Breast epithelium (tissue), 4 donors: ENCODE data around the gene POP7. TPM values are rescaled to one million over a fixed set of nuclear protein-coding genes. Genes with fewer than 3 reads are reported as not detected.

Source experiments
- DNase-seq, 2 donors: peaks; one replicate each; pipeline ENCODE4 v3.0.0-alpha.2; 2019; ENCODE audit warnings: low spot score in 2 of 2
- H3K27ac ChIP-seq, 2 donors: fragments of 200-600 bp; sonication (generic) in 1 of 2; one replicate each; pipeline ENCODE4 v1.5.1; 2016 to 2019; ENCODE audit warnings: mild to moderate bottlenecking in 1 of 2
- H3K27me3 ChIP-seq, 2 donors: fragments of 200-600 bp; sonication (generic) in 1 of 2; one replicate each; pipeline versions ENCODE4 v1.5.1 to v1.6.0; 2017 to 2019; ENCODE audit warnings: control low read depth in 1 of 2, mild to moderate bottlenecking in 1 of 2
- H3K36me3 ChIP-seq: fragments of 200-600 bp; one replicate; pipeline ENCODE4 v1.5.1; 2019
- H3K4me1 ChIP-seq, 2 donors: fragments of 200-600 bp; sonication (generic); one replicate each; pipeline ENCODE4 v1.5.1; 2016 to 2019; ENCODE audit warnings: control low read depth in 1 of 2
- H3K4me3 ChIP-seq, 3 donors: fragments of 200-600 bp; sonication (generic); 1 replicate in 2 of 3; 2 replicates in 1 of 3; pipeline ENCODE4 v1.5.1; 2016 to 2019; ENCODE audit warnings: mild to moderate bottlenecking in 3 of 3, moderate library complexity in 2 of 3
- H3K9me3 ChIP-seq, 2 donors: fragments of 200-600 bp; sonication (generic) in 1 of 2; one replicate each; pipeline ENCODE4 v1.5.1; 2016 to 2019; ENCODE audit warnings: control low read depth in 1 of 2
- CTCF ChIP-seq, 3 donors: fragments of 450-650 bp; IDR thresholded peaks; one replicate each; pipeline ENCODE4 v1.5.1; 2016 to 2017; ENCODE audit warnings: antibody characterized with exemption in 3 of 3, mild to moderate bottlenecking in 3 of 3, moderate library complexity in 3 of 3
- POLR2A ChIP-seq: fragments of 450-650 bp; IDR thresholded peaks from one replicate; pipeline ENCODE4 v1.6.1; 2016; ENCODE audit warnings: antibody characterized with exemption, mild to moderate bottlenecking, moderate library complexity
- POLR2AphosphoS5 ChIP-seq, 3 donors: sonication (generic); formaldehyde crosslinking; IDR thresholded peaks; one replicate each; pipeline ENCODE4 v1.6.1; 2017; ENCODE audit warnings: antibody characterized with exemption in 3 of 3
- intact Hi-C: fragments of 100-400 bp; cut with DNase I; formaldehyde crosslinking; loops from one replicate; pipeline ENCODE4 v1.15.1; 2023; ENCODE audit warnings: low total_unique reads
- total RNA-seq, 3 donors: library from RNA; depleted of rRNA; stranded (reverse); fragments of >200 nt; gene quantifications; one replicate each; pipeline ENCODE4 v1.1.0, GENCODE V29; 2016

POP7 gene
- total RNA-seq, 3 donors from 2014 or later: 25.8 to 28.2 (median 27.4) TPM

- DNase-seq: no peak
- H3K27ac ChIP-seq: no peak overlapping the region
- intact Hi-C loops: no loop called here
Measured at GRCh38 chr7:100730136-100730800, 24.3 kb downstream of the POP7 start.

GRCh38 chr7:100731937-100732636 is 26.2 kb downstream of the POP7 start:
- TF ChIP-seq POLR2AphosphoS5 (IDR thresholded peaks at IDR 0.05) (no peak), POLR2A (no peak), CTCF (IDR thresholded peaks at IDR 0.05) (no peak)
- Histone ChIP-seq H3K27me3 (no peaks in the 10 kb centered on the region), H3K36me3 (no peaks in the 10 kb centered on the region), H3K27ac (no peak overlapping the region), H3K9me3 (no peaks in the 10 kb centered on the region), H3K4me3 (no peak overlapping the region), H3K4me1 (no peaks in the 10 kb centered on the region)
- intact Hi-C loops: no loop called here
- no peak for DNase-seq

More at GRCh38 chr7:100730136-100730800, 24.3 kb downstream of the POP7 start:
- H3K4me3 ChIP-seq: no peak overlapping the region
- no peaks in the 10 kb centered on the region for H3K4me1 ChIP-seq
- no peaks in the 10 kb centered on the region for H3K27me3 ChIP-seq
- TF ChIP-seq CTCF (IDR thresholded peaks at IDR 0.05): no peak
- no peak for TF ChIP-seq POLR2AphosphoS5 (IDR thresholded peaks at IDR 0.05)
- TF ChIP-seq POLR2A: no peak
- H3K36me3 ChIP-seq: no peaks in the 10 kb centered on the region
- H3K9me3 ChIP-seq: no peaks in the 10 kb centered on the region

GRCh38 chr7:100735730-100736129 is 29.8 kb downstream of the POP7 start:
- no peaks in the 10 kb centered on the region for H3K36me3 ChIP-seq
- no peak for DNase-seq
- H3K27me3 ChIP-seq: no peaks in the 10 kb centered on the region
- no peaks in the 10 kb centered on the region for H3K9me3 ChIP-seq
- H3K27ac ChIP-seq: no peak overlapping the region
- intact Hi-C loops: no loop called here
- H3K4me3 ChIP-seq: no peak overlapping the region
- TF ChIP-seq POLR2AphosphoS5 (IDR thresholded peaks at IDR 0.05) (no peak), POLR2A (no peak), CTCF (IDR thresholded peaks at IDR 0.05) (no peak)
- H3K4me1 ChIP-seq: no peaks in the 10 kb centered on the region

- H3K9me3 ChIP-seq: no peaks in the 10 kb centered on the region
- TF ChIP-seq POLR2AphosphoS5 (IDR thresholded peaks at IDR 0.05): no peak
- no peak for TF ChIP-seq CTCF (IDR thresholded peaks at IDR 0.05)
- TF ChIP-seq POLR2A: no peak
- no peaks in the 10 kb centered on the region for H3K27me3 ChIP-seq
Measured at GRCh38 chr7:100736671-100737070, 30.8 kb downstream of the POP7 start.

GRCh38 chr7:100739934-100740333 is 34.0 kb downstream of the POP7 start:
- no peaks in the 10 kb centered on the region for H3K36me3 ChIP-seq
- H3K4me1 ChIP-seq: no peaks in the 10 kb centered on the region
- TF ChIP-seq CTCF (IDR thresholded peaks at IDR 0.05) (no peak), POLR2AphosphoS5 (IDR thresholded peaks at IDR 0.05) (no peak), POLR2A (no peak)
- no peak overlapping the region for H3K4me3 ChIP-seq
- DNase-seq: no peak
- H3K9me3 ChIP-seq: no peaks in the 10 kb centered on the region
- intact Hi-C loops: no loop called here
- no peak overlapping the region for H3K27ac ChIP-seq
- H3K27me3 ChIP-seq: no peaks in the 10 kb centered on the region

More at GRCh38 chr7:100736671-100737070, 30.8 kb downstream of the POP7 start:
- H3K4me1 ChIP-seq: no peaks in the 10 kb centered on the region
- no peak overlapping the region for H3K4me3 ChIP-seq
- intact Hi-C loops: no loop called here
- no peaks in the 10 kb centered on the region for H3K36me3 ChIP-seq
- no peak for DNase-seq
- H3K27ac ChIP-seq: no peak overlapping the region
